Activated CD4-positive, alpha-beta T cell treated with anti-CD3 and anti-CD28 coated beads for 4 hours (primary cell): ENCODE results near the gene PLBD2.
A peak's percentile ranks its signal among the peaks of the same experiment; 100 is the strongest.

Experiments used
- DNase-seq, 2 donors: peaks; one replicate each; pipeline ENCODE4 v3.0.0-alpha.2; 2020

The PLBD2 gene

GRCh38 chr12:113422886-113423669 lies 64.7 kb downstream of the PLBD2 start:
- no peak for DNase-seq

- DNase-seq, result no peak
These were observed 66.1 kb downstream of the PLBD2 start for GRCh38 chr12:113424456-113424855.

- DNase-seq, result peak; percentile 23 to 28
These were observed 66.8 kb downstream of the PLBD2 start for GRCh38 chr12:113424915-113425823.

GRCh38 chr12:113425960-113426453 lies 67.6 kb downstream of the PLBD2 start:
- no peak for DNase-seq

GRCh38 chr12:113427882-113428281 lies 69.5 kb downstream of the PLBD2 start:
- DNase-seq, result no peak

GRCh38 chr12:113428482-113428881 lies 70.1 kb downstream of the PLBD2 start:
- no peak for DNase-seq

GRCh38 chr12:113432986-113433385 lies 74.6 kb downstream of the PLBD2 start:
- DNase-seq, result no peak

GRCh38 chr12:113435367-113435766 lies 77.0 kb downstream of the PLBD2 start:
- DNase-seq, result no peak

- no peak for DNase-seq
These were observed 78.2 kb downstream of the PLBD2 start for GRCh38 chr12:113436586-113436985.

- DNase-seq, result no peak
These were observed 78.8 kb downstream of the PLBD2 start for GRCh38 chr12:113436993-113437728.

GRCh38 chr12:113437729-113438100 lies 79.3 kb downstream of the PLBD2 start:
- no peak for DNase-seq

GRCh38 chr12:113438523-113439300 lies 80.3 kb downstream of the PLBD2 start:
- no peak for DNase-seq

GRCh38 chr12:113439301-113439597 lies 80.9 kb downstream of the PLBD2 start:
- no peak for DNase-seq

- DNase-seq, result no peak
These were observed 81.2 kb downstream of the PLBD2 start for GRCh38 chr12:113439606-113440030.

- no peak for DNase-seq
These were observed 81.9 kb downstream of the PLBD2 start for GRCh38 chr12:113440336-113440735.
